Erythroblast (primary cell): ENCODE measurements around the gene ATAD3B.

ENCODE experiments used
- DNase-seq, 2 experiments: peaks; one replicate each; lab custom pipeline; 2025; lab: John Stamatoyannopoulos, UW
- GATA1 ChIP-seq: IDR thresholded peaks from 2 replicates; pipeline ENCODE4 v1.6.1; 2011; ENCODE audit warnings: low read depth, mild to moderate bottlenecking, control low read depth, low read length, moderate library complexity
- POLR2A ChIP-seq: IDR thresholded peaks from 2 replicates; pipeline ENCODE4 v1.6.1; 2011; ENCODE audit warnings: mild to moderate bottlenecking, low read length

The ATAD3B gene

DNA sequence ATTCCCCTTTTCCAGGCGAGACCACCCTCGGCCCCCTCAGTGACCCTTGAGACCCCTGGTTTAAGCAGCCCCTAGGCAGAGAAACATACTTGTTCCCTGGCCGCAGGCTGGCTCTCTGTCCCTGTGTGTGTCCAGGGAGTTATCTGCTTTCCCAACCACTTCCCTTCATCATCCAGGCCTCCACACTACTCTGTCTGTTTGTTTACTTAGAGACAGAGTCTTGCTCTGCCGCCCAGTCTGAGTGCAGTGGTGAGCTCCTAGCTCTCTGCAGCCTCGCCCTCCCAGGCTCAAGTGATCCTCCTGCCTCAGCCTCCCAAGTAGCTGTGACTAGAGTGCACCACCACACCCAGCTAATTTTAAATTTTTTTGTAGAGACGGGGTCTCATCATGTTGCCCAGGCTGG lies 41.9 kb upstream of the ATAD3B start:
- TF ChIP-seq POLR2A, result no peak
- TF ChIP-seq GATA1, result no peak
- no peak for DNase-seq

DNA sequence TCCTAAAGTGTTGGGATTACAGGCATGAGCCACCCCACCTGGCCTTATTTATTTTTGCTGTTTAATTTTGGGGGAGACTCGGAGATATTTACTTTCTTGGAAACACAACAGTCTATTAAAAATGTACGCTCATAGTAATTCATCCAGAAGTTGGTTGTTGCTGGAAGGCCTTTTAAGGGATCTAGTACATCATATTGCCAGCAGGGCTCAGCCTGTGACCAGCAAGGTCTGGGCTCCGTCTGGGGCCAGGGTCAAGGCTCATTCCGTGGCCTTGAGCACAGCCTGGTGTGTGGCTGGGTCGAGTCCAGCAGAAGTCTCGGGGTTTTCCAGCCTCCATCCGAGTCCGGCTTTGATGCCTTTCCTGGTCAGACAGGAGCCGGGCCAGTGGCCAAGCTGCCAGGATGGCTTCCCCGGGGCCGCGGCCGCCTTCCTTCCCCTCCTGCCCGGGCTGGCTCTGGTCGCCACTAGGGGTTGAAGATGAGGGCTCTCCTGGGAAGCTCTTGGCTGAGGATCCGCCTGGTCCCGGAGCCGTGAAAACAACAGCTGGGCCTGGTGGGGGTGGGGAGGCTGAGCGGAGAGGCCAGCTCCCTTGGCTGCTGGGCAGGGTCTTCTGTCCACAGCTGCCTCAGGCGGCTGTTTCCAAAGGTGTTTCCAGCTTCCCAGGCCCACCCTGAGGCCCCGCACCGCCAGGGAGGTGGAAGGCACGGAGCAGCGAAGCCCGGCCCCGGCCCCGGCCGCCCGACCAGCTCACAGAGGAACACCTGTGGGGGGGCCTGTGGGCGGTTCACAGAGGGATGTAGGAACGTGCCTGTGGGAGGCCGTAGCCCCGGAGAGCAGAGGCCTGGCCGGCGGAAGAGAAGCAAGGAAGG lies 41.2 kb upstream of the ATAD3B start:
- DNase-seq, result no peak

DNA sequence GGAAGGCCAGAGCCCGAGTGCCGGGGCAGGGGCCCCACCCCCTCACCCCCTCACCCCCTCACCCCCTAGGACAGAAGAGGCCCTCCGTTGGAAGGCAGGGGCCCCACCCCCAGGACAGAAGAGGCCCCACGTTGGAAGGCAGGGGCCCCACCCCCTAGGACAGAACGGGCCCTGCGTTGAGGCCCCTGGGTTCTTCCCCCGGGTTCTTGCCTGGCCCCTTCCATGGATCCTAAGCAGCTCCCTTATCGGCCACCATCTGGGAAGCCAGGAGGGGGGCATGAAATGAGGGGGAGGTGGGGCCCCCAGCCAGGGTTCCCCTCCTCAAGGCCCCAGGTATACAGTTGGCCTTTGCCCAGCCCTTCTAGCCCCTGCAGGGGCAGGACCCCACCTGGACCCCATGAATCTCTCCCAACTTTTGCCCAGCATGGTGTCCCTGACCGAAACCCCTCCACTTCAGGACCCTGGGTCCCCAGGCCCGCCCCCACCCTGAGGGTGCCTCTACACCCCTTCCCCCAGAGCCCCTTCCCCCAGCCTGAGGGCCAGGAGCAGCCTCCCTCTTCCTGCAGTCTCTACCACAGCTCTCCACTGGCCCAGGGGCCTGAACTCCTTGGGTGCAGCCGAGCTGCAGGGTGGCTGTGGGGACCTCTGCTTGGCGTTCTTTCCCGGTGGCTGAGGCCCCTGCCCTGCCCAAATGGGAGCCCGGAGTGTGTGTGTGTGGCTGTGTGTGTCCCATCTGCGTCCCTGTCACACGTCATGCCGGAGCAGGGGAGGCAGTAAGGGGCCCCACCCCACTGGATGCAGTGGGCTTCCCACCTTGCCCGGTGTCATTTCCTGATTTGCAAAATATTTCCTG lies 40.3 kb upstream of the ATAD3B start:
- TF ChIP-seq POLR2A (no peak), GATA1 (no peak)
- no peak for DNase-seq

More for the DNA sequence above, 41.2 kb upstream of the ATAD3B start:
- TF ChIP-seq POLR2A (no peak), GATA1 (no peak)

DNA sequence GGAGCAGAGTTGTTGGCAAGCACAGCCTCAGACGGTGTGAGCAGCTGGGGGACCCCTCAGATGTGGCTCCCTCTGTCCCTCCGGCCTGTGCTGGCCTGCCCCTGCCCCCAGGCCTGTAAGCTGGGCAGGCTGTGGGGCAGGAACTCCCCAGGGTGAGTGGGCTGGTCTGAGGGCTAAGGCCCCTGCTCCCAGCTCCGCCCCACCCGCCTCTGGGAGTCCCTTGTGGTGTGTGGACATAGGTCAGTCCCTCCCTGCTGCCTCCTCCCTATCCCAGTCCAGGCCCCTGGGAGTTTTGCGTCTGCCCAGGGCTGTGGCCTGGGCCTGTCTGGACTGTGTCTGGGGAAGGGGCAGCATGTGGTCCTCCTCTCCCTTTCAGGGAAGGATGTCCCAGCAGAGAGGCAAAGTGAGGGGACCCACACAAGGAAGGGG lies 39.7 kb upstream of the ATAD3B start:
- TF ChIP-seq POLR2A (no peak), GATA1 (no peak)
- no peak for DNase-seq

DNA sequence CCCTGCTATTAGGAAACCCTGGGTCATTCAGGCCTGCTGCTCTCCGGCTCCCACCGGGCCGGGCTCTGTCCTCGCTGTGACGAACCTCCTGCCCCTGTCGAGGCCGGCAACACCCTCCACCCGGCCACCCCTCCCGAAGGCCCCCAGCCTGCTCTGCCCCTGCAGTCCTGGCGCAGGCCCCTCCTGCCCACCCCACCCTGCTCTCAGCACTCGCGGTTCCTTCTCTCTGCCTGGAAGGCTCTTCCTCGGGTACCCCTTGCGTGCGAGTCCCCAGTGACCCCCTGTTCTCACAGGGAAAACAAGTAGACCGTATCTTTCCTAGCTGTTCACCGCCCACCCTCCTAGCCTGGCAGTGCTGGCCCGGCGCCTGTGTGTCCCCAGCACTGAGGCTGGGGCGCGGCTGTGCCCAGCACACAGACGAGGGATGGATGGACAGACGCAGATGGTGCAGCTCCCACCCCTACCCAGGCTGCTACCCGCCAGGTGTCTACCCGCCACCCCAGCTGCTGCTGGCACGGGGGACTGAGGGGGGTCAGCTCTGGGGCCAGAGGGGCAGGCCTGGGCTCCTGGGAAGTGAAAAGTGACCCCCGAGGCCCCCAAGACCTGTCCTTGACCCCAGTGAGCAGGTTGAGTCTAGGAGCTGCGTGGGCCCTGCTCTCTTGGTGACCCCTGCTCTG lies 39.2 kb upstream of the ATAD3B start:
- TF ChIP-seq GATA1, result no peak
- TF ChIP-seq POLR2A, result no peak
- DNase-seq, result no peak

DNA sequence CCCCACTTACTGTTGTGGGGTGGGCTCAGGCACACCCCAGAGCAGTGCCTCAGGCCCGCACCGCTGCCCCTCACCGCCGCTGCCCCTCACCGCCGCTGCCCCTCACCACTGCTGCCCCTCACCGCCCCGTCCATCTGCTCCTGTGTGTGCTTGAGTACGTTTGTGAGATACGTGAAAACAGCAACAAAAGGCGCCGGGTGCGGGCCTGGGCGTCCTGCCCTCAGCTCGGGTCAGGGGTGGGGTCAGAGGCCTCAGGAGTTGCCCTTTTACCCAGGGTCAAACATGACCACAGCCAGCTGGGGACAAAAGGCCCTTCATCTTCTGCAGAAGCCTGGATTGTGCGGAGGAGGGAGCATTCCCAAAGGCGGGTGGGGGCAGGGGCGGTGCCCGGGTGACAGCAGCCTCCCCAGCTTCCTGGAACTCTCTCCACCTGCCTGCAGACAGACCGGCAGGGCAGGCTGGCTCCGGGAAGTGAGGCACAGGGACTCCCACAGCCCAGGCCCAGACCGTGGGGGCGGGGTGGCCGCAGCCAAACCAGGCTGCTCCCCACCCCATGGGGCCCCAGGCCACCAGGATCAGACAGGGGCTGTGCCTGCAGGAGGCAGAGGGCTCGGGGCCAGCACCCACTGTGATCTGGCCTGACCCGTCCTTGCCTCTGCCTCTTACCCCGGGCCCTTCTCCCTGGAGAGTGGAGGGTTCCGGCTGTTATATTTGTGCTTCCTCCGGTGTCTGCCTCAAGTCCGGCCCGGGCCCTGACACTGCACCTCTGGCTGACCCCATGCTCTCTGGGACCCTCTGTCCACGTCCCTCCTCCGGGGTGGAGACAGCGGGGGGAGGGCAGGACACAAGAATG lies 38.4 kb upstream of the ATAD3B start:
- no peak for DNase-seq
- TF ChIP-seq GATA1 (no peak), POLR2A (no peak)

DNA sequence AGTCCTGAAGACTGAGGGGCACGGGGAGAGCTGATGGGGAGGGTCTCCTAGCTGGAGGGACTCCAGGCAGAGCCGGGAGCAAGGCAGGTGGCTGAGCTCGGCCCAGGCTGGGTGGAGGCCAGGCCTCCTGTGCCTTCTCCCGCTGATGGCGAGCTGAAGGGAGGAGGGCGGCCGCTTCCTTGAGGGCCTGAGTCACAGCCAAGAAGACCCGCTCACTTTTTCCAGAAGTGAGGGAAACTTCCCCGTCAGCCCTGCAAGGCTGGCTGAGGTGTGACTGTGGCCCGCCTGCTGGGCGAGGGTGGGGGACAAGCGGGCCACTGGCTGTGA lies 37.8 kb upstream of the ATAD3B start:
- TF ChIP-seq POLR2A (no peak), GATA1 (no peak)
- no peak for DNase-seq

DNA sequence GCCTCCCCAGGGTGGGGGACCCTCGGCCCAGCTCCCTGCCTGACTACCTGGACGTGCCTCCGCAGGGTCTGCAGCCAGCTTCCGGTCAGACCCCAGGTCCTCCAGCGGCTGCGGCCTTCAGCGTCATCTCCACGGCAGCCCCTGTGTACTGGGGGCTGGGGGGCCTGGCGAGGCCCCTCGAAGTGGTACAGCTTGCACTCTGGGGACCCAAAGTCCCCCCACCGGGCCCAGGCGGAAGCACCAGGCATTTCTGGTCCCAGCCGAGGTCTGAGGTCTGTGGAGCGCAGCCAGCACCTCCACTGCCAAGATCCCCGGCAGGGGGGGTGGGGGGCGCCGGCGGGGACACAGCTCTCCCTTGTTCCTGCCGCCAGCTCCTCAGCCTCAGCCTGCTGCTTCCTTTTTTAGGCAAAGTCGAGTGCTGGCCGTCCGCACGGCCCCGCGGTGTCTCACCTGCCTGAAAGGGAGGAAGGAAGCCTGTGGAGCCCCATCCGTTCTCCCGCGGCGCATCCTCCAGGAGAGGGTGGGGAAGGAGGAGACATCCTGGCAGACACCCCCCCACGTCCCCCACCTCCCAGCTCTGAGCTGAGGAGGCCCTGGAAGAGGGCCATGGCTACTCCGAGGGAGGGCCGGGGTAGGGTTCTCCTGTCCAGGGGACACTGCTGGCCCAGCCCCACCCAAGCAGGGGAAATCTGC lies 37.3 kb upstream of the ATAD3B start:
- TF ChIP-seq GATA1, result no peak
- TF ChIP-seq POLR2A, result no peak
- no peak for DNase-seq

DNA sequence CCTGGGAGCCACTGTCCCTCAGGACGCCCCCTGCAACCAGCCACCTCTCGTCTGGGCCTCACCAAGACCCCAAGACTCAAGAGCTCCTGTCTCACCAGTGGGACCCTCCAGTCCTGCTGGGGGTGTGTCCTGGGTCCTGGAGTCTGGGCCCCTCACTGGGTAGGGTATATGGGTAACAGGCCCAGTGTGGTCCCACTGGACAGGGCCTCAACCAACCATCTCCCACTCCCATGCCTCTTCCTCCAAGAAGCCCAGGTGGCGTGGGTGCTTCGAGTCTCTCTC lies 36.8 kb upstream of the ATAD3B start:
- no peak for DNase-seq

DNA sequence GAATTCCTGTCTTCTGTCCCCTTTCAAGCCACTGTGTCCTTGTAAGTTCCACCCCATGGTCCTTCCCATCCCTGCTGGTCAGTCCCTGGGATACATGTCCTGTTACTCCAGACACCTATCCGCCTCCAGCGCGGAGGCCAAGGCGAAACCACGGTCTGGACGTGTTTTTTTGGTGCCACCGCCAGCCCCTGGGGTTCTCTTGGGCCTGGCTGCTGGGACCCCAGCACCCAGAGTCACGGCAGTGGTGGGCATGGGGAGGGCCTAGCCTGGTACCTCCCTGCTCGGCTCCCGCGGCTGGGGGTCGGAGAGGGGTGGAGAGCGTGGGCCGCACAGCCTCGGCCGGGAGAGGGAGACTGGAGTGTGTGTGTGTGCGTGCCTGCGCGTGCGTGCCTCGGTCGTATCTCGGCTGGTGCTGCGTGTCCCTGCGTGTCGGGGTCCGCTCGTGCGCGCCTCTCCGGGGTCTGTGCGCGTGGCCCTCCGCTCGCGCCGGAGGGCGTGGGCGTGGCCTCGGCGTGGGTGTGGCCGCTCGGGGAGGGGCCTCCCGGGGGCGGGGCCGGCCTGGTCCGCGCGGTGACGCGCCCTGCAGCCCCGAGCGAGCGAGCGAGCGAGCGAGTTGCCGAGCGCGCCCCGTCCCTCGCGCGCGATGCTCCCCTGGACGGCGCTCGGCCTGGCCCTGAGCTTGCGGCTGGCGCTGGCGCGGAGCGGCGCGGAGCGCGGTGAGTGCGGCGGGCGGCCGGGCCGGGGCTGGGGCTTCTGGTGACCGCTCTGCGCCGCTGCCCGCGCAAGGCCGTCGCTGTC lies 36.3 kb upstream of the ATAD3B start, which contains the start of gene VWA1:
VWA1 (plus strand) TSS at position 585 of the 798 bp plus-strand sequence; CDS start at position 644, 59 bp downstream.
- peak; percentile 76 to 80 for DNase-seq
- TF ChIP-seq POLR2A, result no peak
- no peak for TF ChIP-seq GATA1

More for the DNA sequence above, 36.8 kb upstream of the ATAD3B start:
- TF ChIP-seq GATA1 (no peak), POLR2A (no peak)

DNA sequence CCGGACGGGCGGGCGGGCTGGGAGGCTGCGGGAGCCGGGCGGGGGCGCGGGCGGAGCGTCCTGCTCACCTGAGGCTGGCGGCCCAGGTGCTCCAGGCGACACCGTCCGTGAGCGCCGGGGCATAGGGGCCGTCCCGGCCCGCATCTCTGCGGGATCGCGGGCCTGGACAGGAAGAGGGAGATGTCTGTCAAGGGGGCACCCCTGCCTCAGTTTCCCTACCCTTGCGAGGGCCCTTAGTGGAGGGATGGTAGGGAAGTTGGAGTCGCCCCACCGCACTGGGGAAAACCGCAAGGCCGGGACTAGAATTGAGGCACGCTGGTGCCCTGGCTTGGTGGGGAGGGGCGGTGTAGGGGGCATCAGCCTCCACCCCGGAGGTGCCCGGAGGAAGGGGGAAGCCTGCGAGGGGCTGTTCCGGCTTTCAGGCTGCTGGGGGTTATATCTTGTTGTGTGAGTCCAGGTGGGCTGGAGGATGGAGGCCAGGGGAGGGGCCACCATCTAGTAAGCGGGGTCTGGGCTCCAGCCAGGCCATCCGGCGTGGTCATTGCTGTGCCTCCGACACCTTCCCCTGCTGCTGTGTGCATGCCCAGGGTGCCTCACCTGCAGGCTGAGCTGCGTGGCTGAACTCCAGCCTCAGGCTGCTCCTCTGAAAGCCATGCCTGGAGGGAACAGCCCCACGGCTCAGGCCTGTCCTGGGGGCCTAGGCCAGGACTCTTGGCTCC lies 35.5 kb upstream of the ATAD3B start:
- DNase-seq, result no peak
- no peak for TF ChIP-seq GATA1
- no peak for TF ChIP-seq POLR2A
